Measurements from ENCODE around the gene RALGAPA1. TPM values are rescaled to one million over a fixed set of nuclear protein-coding genes. Genes with fewer than 3 reads are reported as not detected.
"Not testable (repeated sequence)": the region's sequence is repeated elsewhere in the genome, so short reads cannot be mapped to it uniquely, and the experiment has no call there.

Gene RALGAPA1
- total and polyA plus RNA-seq, 7 donors: 4.3 to 40.1 (median 28.0) TPM

DNA sequence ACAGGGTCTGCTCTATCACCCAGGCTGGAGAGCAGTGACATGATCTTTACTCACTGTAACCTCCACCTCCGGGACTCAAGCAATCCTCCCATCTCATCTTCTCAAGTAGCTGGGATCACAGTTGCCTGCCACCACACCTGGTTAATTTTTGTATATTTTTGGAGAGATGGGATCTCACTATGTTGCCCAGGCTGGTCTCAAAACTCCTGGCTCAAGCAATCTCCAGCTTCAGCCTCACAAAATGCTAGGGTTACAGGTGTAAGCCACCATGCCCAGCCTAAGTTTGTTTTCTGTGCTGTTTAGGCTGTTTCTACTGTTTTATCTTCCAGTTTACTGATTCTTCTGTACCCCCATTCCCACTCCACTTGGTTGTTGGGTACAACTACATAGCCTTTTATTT, 208.8 kb downstream of the RALGAPA1 start:
- 94 to 100% (median 95%) methylated on average over 1 of the region's 1 CpG for WGBS, 3 donors
- no peak for ATAC-seq
- Histone ChIP-seq H3K4me1 (no peaks in the 10 kb centered on the region), H3K27ac (no peak overlapping the region), H3K9me3 (no peaks in the 10 kb centered on the region), H3K4me3 (no peak overlapping the region), H3K36me3 (ENCODE audit: insufficient read depth in 1 of 2, low read depth in 1 of 2) (peaks cover 6 to 47% of the 10 kb centered on the region in 2 donors), H3K27me3 (ENCODE audit: insufficient read depth in 3 of 3, low read length in 2 of 3) (no peaks in the 10 kb centered on the region)
- intact Hi-C loops (cut with DNase I): loop anchor here in 1 of 2 donors (10.0 kb wide), 1 partner anchor 55 kb away; no protein-coding TSS in a partner anchor
- TF ChIP-seq, protein P1, sequence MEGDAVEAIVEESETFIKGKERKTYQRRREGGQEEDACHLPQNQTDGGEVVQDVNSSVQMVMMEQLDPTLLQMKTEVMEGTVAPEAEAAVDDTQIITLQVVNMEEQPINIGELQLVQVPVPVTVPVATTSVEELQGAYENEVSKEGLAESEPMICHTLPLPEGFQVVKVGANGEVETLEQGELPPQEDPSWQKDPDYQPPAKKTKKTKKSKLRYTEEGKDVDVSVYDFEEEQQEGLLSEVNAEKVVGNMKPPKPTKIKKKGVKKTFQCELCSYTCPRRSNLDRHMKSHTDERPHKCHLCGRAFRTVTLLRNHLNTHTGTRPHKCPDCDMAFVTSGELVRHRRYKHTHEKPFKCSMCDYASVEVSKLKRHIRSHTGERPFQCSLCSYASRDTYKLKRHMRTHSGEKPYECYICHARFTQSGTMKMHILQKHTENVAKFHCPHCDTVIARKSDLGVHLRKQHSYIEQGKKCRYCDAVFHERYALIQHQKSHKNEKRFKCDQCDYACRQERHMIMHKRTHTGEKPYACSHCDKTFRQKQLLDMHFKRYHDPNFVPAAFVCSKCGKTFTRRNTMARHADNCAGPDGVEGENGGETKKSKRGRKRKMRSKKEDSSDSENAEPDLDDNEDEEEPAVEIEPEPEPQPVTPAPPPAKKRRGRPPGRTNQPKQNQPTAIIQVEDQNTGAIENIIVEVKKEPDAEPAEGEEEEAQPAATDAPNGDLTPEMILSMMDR (IDR thresholded peaks at IDR 0.05): no peak
- no peak for DNase-seq

DNA sequence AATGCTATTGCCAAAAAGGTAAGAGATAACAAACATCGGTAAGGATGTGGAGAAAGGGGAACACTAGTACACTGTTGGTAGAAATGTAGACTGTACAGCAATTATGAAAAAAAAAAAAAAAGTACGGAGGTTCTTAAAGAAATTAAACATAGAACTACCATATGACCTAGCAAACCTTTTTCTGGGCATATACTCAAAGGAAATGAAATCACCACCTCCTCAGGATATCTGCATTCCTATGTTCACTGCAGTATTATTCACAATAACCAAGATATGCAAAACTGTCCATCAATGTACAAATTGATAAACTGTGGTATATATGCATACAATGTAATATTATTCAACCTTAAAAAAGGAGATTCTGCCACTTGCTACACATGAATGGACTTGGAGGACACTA, 214.5 kb downstream of the RALGAPA1 start:
- H3K27me3 ChIP-seq (ENCODE audit: insufficient read depth in 3 of 3, low read length in 2 of 3): no peaks in the 10 kb centered on the region
- TF ChIP-seq, protein P1 (IDR thresholded peaks at IDR 0.05): no peak
- H3K9me3 ChIP-seq: no peaks in the 10 kb centered on the region
- H3K4me3 ChIP-seq: no peak overlapping the region
- H3K36me3 ChIP-seq (ENCODE audit: insufficient read depth in 1 of 2, low read depth in 1 of 2): peaks cover 0 to 17% of the 10 kb centered on the region in 2 donors
- WGBS, 3 donors: 91 to 95% (median 94%) methylated on average over 2 of the region's 2 CpGs
- no peak for ATAC-seq
- no peaks in the 10 kb centered on the region for H3K4me1 ChIP-seq
- H3K27ac ChIP-seq: no peak overlapping the region
- intact Hi-C loops (cut with DNase I): no loop called here
- DNase-seq: no peak

DNA sequence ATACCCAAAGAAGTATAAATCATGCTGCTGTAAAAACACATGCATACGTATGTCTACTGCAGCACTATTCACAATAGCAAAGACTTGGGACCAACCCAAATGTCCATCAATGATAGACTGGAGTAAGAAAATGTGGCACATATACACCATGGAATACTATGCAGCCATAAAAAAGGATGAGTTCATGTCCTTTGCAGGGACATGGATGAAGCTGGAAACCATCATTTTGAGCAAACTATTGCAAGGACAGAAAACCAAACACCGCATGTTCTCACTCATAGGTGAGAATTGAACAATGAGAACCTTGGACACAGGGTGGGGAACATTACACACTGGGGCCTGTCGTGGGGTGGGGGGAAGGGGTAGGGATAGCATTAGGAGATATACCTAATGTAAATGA, 221.7 kb downstream of the RALGAPA1 start:
- 98 to 100% (median 99%) methylated on average over 3 of the region's 3 CpGs for WGBS, 3 donors
- ATAC-seq; H3K27me3 ChIP-seq (ENCODE audit: insufficient read depth in 3 of 3, low read length in 2 of 3); DNase-seq; H3K4me1 ChIP-seq; H3K27ac ChIP-seq; H3K4me3 ChIP-seq; intact Hi-C loops (cut with DNase I); H3K9me3 ChIP-seq: not testable (repeated sequence)
- peaks cover 0 to 10% of the 10 kb centered on the region in 2 donors for H3K36me3 ChIP-seq (ENCODE audit: insufficient read depth in 1 of 2, low read depth in 1 of 2)

DNA sequence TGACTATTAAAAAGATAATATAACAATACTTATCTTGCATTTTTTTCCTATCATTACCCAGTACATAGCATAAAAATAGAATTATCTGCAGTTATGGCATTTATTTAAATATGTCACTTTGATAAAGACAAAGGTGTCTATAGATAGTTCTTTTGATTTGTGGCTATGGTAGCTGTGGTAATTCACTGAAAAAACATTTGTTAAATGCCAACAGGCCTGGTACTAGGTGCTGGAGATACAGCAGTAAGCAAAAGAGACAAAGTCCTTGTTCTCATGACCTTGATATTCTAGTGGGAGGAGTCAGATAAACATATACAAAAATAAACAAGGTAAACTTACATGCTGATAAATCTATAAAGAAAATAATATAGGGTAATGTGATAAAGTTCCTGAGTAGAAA, 230.5 kb downstream of the RALGAPA1 start:
- intact Hi-C loops (cut with DNase I): no loop called here
- Histone ChIP-seq H3K9me3 (no peaks in the 10 kb centered on the region), H3K27me3 (ENCODE audit: insufficient read depth in 3 of 3, low read length in 2 of 3) (no peaks in the 10 kb centered on the region), H3K36me3 (ENCODE audit: insufficient read depth in 1 of 2, low read depth in 1 of 2) (peaks cover 0 to 7% of the 10 kb centered on the region in 2 donors), H3K4me3 (no peak overlapping the region), H3K27ac (no peak overlapping the region), H3K4me1 (peaks cover 5% of the 10 kb centered on the region)
- DNase-seq: no peak
- no peak for ATAC-seq
- TF ChIP-seq, protein P1 (IDR thresholded peaks at IDR 0.05): no peak

DNA sequence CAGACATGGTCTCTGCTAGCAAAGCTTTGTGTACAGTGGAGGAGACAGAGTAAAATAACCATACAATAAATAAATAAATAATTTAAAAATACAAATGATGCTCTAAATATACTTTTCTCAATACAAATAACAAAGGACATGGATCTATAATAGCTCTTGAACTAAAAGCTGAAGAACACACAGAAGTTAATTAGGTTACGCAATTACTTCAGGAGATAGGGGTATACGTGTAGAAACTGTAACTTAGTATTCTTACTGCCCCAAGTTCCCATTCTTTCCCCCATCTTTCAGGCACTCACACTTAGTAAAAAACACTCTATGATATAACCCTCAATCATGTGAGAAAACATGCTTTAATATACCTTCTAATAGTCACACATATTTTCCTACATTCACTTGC, 231.0 kb downstream of the RALGAPA1 start:
- H3K27me3 ChIP-seq (ENCODE audit: insufficient read depth in 3 of 3, low read length in 2 of 3): no peaks in the 10 kb centered on the region
- intact Hi-C loops (cut with DNase I): no loop called here
- H3K4me1 ChIP-seq: peaks cover 5% of the 10 kb centered on the region
- H3K4me3 ChIP-seq: no peak overlapping the region
- DNase-seq (no peak), ATAC-seq (no peak)
- WGBS, 3 donors: 93 to 97% (median 95%) methylated on average over 2 of the region's 2 CpGs
- H3K9me3 ChIP-seq: no peaks in the 10 kb centered on the region
- TF ChIP-seq, protein P1 (IDR thresholded peaks at IDR 0.05): no peak
- no peak overlapping the region for H3K27ac ChIP-seq
- H3K36me3 ChIP-seq (ENCODE audit: insufficient read depth in 1 of 2, low read depth in 1 of 2): peaks cover 0 to 7% of the 10 kb centered on the region in 2 donors

All from psoas muscle (tissue), 8 donors.